Erythroblast (primary cell): ENCODE data around the gene SNCA.

Experiments used
- DNase-seq, 2 experiments: peaks; one replicate each; lab custom pipeline; 2025; lab: John Stamatoyannopoulos, UW
- GATA1 ChIP-seq: IDR thresholded peaks from 2 replicates; pipeline ENCODE4 v1.6.1; 2011; ENCODE audit warnings: low read depth, mild to moderate bottlenecking, control low read depth, low read length, moderate library complexity
- POLR2A ChIP-seq: IDR thresholded peaks from 2 replicates; pipeline ENCODE4 v1.6.1; 2011; ENCODE audit warnings: mild to moderate bottlenecking, low read length

Gene SNCA

GRCh38 chr4:89682808-89683207 lies 154.2 kb downstream of the SNCA start:
- no peak for DNase-seq
- TF ChIP-seq GATA1 (no peak), POLR2A (no peak)

- TF ChIP-seq POLR2A (no peak), GATA1 (no peak)
These were observed 155.3 kb downstream of the SNCA start for GRCh38 chr4:89681671-89682070.

GRCh38 chr4:89681219-89681618 lies 155.7 kb downstream of the SNCA start:
- TF ChIP-seq GATA1 (no peak), POLR2A (no peak)
- DNase-seq: peak in 1 of 2 experiments; percentile 2

More at GRCh38 chr4:89681671-89682070, 155.3 kb downstream of the SNCA start:
- no peak for DNase-seq

GRCh38 chr4:89674876-89675459 lies 162.0 kb downstream of the SNCA start:
- DNase-seq: no peak
- TF ChIP-seq POLR2A: no peak
